SKM-1 (cell line): Measurements from ENCODE around the gene KLHDC7B.

Experiments
- DNase-seq: peaks from one replicate; lab custom pipeline; 2025; ENCODE audit not compliant: unreplicated experiment; lab: John Stamatoyannopoulos, UW

KLHDC7B gene

DNA sequence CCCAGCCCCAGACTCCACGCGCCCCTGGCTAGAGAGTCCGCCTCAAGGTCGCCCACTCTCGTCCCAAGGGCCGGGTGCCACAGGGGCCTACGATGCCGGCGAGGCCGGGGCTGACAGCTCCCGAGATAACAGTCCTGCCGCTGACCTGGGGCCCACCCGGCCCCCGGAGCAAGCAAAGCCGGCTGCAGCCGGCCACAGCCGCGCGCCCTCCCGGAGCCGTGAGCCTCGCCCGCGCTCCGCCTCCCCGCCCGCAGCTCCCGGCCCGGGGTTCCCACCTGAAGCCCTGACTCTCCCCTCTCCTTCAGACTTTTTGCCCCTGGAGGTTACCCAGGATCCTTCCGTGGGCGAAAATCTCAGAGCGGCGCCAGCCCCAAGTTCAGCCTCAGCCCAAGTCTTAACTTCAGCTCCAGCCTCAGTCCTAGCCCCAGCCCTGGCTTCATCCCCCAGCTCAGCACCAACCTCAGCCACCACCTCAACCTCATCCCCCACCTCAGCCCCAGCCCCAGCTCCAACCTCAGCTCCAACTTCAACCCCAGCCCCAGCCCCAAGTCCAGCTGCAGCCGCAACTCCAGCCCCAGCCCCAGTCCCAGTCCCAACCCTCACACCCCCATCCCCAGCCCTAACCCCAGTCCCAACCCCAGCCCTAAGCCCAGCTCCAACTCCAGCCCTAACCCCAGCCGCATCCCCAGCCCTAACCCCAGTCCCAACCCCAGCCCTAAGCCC is 1.7 kb downstream of the KLHDC7B start:
- DNase-seq = no peak

DNA sequence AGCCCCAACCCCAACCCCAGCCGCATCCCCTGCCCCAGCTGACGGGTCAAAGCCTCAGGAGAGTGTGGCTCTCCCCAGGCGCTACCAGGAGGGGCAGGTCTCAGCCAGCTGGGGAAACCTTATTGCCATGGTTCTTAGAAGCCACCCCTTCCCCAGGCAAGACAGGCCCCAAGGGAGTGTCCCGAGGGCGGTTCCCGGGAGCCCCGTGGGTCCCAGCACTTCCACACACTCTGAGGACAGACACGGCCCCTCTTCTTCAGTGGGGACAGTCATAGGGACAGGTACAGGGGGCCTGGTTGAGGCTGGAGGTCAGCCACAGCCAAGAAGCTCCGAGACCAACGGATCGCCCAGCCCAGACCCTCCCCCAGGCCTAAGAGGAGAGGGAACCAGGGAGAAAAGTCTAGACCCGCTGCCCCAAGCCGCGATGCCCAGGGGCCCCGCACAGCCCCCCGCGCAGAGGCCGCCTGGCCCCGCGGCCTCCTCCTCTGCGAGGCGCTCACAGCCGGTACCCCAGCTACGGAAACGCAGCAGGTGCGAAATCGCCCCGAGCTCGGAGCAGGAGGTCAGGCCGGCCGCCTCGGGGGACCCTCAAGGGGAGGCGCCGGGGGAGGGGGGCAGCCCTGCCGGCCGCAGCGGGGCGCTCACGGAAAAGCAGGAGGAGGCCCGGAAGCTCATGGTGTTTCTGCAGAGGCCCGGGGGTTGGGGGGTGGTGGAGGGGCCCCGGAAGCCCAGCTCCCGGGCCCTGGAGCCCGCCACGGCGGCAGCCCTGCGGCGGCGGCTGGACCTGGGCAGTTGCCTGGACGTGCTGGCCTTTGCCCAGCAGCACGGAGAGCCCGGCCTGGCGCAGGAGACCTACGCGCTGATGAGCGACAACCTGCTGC is 2.6 kb downstream of the KLHDC7B start:
- DNase-seq = no peak

DNA sequence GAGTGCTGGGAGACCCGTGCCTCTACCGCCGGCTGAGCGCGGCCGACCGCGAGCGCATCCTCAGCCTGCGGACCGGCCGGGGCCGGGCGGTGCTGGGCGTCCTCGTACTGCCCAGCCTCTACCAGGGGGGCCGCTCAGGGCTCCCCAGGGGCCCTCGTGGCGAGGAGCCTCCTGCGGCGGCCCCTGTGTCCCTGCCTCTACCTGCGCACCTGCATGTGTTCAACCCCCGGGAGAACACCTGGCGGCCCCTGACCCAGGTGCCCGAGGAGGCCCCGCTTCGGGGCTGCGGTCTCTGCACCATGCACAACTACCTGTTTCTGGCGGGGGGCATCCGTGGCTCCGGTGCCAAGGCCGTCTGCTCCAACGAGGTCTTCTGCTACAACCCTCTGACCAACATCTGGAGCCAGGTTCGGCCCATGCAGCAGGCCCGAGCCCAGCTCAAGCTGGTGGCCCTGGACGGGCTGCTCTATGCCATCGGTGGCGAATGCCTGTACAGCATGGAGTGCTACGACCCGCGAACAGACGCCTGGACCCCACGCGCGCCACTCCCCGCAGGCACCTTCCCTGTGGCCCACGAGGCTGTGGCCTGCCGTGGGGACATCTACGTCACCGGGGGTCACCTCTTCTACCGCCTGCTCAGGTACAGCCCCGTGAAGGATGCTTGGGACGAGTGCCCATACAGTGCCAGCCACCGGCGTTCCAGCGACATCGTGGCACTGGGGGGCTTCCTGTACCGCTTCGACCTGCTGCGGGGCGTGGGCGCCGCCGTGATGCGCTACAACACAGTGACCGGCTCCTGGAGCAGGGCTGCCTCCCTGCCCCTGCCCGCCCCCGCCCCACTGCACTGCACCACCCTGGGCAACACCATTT is 3.5 kb downstream of the KLHDC7B start:
- no peak for DNase-seq

DNA sequence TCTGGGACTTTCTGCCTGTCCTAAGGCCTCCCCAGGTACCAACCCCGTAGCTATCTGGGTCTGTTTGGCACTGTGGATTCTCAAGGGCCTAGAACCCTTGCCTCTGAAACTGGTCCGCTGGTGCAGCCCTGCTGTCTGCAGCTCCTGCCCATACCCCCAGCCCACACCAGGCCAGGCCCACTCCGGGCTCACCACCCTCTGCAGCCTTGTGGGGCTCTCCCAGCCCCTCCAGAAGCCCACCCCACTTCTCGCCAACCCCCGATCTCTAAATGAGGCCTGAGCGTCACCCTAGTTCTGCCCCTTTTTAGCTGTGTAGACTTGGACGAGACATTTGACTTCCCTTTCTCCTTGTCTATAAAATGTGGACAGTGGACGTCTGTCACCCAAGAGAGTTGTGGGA is 4.7 kb downstream of the KLHDC7B start:
- no peak for DNase-seq

DNA sequence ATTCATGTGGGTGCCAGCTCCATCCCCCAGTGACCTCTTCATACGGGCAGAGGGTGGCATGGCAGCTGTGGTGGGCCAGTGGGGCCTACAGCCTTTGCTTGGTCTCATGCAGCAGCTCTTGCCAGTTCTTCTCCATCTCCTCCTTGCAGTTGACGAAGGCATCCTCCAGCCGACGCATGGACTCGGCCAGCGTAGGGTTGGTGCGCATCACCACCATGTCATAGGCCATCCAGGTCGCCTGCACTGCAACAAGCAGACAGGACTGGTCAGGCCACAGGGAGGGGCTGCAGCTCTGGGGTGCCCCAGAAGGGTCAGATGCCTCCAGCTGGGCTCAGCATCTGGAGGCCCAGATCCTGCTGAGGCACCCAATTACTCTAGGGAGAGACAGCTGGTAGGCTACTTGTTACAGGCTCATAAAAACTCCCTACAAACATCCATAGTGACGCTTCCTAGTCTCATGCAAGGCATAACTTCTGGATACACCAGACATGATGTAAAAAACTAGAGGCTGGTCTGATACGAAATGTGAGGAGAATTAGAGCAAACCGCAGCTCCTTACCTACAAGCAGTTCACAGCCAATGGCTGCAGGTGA is 5.6 kb downstream of the KLHDC7B start:
- DNase-seq = no peak

DNA sequence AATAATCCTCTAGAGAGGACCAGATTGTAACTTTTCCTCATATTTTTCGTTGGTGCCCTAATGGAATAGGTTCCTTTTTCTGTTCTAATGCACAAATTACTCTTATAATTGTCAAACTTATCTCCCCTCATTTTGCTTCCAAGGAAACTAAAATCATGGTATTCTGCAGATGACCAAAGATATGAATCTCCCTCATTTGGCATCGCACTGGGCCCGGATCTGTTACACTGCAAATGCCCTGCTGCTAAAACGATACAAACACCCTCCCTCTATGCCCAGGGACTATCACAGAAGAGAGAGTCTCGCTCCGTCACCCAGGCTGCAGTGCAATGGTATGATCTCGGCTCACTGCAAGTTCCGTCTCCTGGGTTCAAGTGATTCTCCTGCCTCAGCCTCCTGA is 7.6 kb downstream of the KLHDC7B start:
- no peak for DNase-seq

DNA sequence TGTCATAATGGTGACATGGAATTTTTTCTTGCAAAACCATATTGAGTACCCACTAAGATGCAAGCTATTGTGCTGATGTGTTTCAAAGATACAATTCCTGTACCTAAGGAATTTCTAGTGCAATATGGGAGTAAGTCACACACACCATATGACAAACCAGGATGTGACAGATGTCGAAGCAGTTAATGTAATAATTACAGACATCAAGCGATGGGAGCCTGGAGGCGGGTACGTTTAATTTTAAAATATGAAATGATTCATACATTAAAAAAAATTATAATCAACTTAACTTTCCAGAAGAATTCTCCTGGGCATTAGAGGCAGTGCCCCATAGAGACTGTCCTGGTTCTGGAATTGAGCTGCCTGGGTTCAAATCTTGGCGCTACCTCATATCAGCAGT is 11.0 kb downstream of the KLHDC7B start:
- DNase-seq = no peak

DNA sequence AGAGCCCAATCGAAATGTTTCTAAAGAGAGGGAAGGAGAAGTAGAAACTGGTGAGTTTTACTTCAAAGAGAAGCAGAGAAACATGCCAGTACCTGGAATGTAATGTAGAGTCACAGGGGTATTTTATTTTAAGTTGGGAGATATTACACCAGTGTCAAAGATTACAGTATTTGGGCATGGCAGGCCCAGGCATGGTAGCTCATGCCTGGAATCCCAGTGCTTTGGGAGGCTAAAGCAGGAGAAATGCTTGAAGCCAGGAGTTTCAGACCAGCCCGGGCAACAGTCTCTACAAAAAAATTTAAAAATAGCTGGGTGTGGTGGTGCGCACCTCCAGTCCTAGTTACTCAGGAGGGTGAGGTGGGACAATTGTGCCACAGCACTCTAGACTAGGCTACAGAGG is 14.3 kb downstream of the KLHDC7B start:
- DNase-seq = no peak

DNA sequence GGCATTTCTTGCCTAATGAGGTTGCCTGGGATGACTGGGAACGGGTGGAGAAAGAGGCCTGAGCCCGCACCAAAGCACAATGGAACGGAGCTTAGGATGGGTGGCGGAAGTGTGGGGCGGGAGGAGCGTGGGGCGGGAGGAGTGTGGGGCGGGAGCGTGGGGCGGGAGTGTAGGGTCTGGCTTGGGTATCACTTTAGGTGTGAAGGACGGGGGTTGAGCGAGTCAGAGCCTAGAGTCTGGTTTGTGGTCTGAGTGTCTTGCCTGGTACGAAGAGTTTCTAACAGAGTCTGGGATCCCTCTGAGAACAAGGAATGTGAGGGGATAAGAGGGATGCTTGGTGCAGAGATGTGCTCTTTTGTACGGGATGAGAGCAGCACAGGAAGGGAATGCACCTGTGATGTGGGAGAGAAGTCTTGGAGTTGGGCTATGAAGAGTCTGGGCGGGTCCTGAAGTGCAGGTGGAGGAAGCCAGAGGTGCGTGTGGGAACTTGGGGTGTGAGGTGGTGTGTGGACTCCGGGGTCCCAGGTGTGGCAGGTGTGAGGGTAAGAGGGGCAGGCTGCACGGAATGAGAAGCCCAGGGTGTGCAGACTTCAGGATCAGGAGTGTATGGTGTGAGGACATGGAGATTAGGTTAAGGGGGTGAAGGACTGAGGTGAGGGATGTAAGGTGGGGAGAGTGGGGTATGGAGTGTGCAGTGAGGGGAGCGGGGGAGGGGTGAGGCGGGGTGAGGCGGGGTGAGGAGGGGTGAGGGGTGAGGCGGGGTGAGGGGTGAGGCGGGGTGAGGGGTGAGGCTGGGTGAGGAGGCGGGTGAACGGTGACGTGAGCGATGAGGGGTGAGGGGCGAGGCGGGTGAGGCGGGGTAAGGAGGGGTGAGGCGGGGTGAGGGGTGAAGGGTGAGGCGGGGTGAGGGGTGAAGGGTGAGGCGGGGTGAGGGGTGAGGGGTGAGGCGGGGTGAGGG is 16.0 kb downstream of the KLHDC7B start:
- DNase-seq = no peak

DNA sequence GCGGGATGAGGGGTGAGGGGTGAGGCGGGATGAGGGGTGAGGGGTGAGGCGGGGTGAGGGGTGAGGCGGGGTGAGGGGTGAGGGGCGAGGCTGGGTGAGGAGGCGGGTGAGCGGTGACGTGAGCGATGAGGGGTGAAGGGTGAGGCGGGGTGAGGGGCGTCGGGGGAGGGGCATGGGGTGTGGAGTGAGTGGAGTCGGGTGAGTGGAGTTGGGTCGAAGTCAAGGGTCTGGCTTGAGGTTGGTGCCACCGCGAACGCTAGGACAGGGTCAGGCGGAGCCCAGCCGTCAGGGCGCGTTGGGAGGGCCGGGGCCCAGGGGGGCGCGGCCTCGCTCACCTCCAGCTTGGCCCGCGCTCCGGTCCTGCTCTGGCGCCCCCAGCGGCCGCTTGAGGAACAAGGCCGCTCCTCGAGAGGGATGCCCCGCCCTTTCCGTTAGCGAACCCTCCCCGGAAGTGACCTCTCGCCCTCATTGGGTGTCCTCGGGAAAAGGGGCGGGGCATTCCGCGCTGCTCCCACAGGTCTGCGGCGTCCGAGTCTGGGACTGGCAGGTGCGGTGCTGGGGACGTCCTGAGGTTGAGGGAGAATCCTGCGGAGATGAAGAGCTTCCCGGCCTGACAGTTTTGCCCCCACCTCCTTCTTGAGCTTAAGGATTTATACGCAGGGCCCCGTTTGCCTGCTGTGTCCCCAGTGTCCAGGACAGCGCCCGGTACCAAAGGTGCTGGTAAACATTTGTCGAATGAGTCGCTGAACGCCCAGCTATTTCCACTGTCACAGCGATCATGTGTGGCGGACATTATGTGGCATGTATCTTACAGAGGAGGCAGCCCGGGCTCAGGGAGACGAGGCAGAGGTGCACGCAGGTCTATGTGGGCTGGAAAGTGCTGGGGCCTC is 17.1 kb downstream of the KLHDC7B start, which contains the start of gene SYCE3:
Gene SYCE3 (minus strand): TSS at position 397 of the 890 bp plus-strand sequence. CDS start 6,514 bp downstream, outside the sequence.
- peak; percentile 97 for DNase-seq

DNA sequence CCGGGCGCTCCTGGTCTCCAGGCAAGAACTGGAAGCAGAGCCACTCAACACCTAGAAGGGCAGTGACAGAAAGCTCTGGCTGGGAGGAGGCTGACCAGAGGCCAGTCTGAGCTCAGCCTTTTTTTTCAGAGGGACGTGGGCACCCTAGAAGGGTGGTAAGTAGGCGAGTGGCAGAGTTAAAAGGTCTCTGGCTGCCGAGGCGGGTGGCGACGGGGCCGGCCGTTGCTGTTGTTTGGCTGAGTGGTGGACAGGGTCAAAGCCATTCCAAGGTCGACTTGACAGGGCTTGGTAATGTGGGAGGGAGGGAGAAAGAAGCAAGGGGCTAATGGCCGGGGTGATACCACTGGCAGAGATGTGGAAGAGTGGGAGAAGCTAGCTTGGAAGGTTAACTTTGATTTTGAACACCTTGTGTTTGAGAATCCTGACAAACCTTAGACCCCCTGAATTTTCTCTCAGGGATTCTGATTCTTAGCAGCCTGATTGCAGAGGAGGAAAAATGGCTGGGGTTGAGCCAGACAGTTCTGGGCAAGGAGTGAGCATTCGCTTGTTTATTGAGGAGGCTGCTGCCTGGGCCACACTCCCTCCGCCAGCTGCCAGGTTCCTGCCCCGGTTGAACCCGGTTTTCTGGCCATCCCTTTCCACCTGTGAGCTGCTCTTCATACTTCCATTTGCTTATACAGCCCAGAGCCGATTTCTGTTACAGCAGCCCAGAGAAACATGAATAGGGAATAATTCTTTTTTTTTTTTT is 17.9 kb downstream of the KLHDC7B start:
- no peak for DNase-seq

DNA sequence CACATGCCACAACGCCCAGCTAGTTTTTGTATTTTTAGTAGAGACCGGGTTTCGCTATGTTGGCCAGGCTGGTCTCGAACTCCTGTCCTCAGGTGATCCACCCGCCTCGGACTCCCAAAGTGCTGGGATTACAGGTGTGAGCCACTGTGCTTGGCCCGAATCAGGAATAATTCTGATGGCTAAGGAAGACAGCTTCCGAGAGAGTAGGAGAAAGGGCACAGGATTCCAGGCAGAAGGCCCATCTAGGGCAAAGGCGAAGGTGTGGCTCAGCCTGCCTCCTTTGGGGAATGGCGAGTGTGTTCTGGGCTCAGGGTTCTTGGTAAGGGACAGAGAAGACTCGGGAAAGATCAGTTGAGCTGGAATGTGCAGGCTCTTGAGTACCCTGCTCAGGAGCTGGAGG is 18.6 kb downstream of the KLHDC7B start:
- DNase-seq = no peak

DNA sequence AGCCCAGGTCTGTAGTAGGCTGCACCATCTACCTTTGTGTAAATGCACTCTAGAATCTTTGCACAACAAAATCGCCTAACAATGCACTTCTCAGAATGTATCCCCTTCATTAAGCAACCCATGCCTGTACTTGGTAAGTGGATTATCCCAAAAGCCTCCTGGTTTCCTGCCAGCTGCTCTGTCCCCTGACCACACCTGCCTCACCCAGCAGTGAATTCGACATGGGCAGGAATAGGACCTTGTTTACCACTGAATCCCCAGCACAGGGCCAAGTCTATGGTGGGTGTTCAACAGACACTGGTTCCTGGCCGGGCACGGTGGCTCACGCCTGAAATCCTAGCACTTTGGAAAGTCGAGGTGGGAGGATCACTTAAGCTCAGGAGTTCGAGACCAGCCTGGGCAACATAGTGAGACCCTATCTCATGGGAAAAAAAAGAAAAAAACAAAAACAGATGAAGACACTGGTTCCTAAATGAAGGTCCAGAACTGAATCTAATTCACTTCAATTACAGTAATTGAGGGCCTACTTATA is 22.1 kb downstream of the KLHDC7B start:
- no peak for DNase-seq

DNA sequence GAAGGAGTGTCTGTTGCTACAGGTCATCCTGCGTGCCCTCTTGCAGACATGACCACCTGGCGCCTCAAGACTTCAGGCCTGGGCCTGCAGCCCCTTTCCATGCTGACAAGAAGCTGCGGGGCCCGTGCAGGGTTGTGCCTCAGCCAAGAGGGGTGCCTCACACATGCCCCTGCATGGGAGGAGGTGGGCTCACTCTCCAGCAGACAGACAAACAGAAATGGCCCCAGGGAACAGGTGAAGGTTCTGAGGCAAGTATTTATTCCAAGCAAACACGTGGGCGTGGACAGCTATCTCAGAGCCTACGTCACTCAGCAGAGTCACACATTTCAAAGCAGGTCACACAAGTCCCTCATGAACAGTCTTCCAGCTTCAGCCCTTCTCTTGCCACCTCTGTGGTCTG is 22.9 kb downstream of the KLHDC7B start:
- no peak for DNase-seq

DNA sequence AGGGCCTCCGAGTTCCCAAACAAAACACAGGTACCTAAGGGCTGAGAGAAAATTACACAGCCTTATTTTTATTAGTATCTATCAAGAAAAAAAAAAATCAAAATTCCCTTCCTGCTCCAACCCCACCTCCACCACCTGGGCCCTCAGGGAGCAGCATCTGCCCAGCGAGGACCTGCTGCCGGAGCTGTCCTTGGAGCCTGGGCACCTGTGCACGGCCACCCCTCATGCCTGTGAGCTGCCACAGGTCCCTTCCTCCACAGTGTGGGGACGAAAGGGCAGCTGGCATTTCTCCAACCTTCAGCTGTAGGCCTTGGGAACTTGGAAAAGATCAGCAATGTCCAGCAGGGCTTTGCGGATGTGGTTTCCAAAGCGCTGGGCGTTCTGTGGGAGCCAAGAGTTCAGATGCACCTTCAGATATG is 23.4 kb downstream of the KLHDC7B start:
- DNase-seq = no peak

DNA sequence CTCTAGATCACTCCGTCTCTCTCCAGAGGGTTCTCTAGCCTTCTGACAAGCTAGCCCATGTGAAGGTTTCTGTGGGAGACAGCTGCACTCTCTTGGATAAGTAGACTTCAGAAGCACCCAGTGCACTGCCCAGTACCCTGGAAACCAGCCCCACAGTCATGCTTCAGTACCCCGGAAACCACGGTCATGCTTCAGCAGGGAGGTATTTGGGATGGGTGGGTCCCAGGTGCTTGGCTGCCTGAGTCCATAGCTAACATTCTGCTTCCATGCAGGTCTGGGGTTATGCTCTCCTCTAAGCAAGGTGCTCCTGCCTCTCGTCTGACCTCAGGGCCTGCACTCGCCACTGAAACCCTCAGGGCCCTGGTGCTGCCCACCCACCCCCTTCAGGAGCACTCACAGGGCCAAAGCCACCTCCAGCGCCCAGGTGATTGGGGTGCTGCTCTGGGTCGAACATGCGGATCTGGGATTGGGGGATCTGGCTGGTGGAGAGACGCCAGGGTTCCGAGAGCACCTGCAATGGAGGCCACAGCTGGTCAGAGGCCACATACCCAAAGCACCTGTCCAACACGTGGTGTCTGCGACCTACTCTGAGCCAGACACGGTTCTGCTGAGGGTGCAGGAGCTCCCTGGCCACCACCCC is 24.3 kb downstream of the KLHDC7B start:
- no peak for DNase-seq

DNA sequence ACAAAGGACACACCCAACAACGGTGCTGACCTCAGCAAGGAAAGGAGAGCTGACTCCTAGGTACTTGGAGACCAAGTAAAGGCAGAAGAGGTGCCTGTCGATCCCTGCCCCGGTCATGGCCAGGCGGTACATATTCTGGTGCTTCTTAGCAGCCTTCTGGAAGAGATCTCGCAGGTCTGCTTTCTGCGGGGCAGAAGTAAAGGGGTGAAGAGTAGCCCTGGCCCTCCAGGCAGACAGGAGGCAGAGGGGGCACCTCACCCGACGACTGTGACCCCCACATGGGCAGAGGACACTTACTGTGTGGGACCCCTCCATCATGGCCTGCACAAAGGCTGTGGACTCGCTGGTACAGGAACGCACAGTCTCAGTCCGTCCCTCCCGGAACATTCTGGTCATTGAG is 25.2 kb downstream of the KLHDC7B start:
- DNase-seq = no peak
